Measurements from ENCODE around the gene PIGX.

DNA sequence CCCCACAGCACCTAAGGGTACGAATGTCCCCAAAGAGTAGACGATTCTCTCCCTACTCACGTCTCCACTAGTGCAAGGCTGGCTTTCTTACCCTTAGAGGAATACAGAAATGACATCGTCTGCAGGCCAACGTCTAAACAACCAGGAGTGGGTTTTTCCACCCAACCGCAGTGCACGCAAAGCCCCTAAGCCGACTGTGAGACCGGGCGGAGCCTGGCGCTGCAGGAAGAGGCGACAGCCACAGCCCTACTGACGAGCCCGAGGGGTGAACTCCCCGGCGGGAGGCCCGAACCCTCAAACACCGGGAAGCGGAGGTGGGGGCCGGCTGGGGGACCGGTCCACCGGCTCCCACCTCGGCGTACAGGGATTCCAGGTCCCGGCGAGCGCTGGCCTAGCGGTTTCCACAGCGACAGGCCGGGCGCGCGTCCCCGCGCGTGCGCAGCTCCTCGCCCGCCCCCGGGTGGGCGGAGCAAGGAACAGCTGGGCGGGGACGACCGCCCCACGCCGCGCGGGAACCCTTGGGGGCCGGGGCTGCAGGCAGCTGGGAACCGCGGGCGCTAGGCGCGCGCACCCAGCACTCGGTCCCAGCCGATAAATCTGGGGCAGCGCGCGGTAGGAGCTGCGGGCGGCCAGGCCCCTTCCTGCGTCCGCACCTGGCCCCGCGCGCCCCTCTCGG is at the start of gene PIGX, which contains the start of gene CEP19:
- TF ChIP-seq TARDBP (IDR thresholded peaks at IDR 0.05) (no peak), LEF1 (IDR thresholded peaks at IDR 0.05; ENCODE audit: borderline replicate concordance) (no peak), BHLHE40 (IDR thresholded peaks at IDR 0.05; ENCODE audit: borderline replicate concordance) (no peak), FOXM1 (IDR thresholded peaks at IDR 0.05; ENCODE audit: borderline replicate concordance) (no peak), ZNF384 (IDR thresholded peaks at IDR 0.05) (no peak), ELF4 (IDR thresholded peaks at IDR 0.05) (no peak), SP1 (IDR thresholded peaks at IDR 0.05) (no peak)
